G401.6 (cell line): ENCODE data around the gene CYP27A1.
"Not testable (repeated sequence)": the region's sequence is repeated elsewhere in the genome, so short reads cannot be mapped to it uniquely, and the experiment has no call there.

Source experiments
- FAIRE-seq: peaks from 2 replicates; lab custom pipeline; 2012; peaks lifted over from hg19 to GRCh38; lab: Jason Lieb, UNC

Gene CYP27A1

GRCh38 chr2:218832081-218832480, 50.1 kb downstream of the CYP27A1 start:
- FAIRE-seq, result no peak

DNA sequence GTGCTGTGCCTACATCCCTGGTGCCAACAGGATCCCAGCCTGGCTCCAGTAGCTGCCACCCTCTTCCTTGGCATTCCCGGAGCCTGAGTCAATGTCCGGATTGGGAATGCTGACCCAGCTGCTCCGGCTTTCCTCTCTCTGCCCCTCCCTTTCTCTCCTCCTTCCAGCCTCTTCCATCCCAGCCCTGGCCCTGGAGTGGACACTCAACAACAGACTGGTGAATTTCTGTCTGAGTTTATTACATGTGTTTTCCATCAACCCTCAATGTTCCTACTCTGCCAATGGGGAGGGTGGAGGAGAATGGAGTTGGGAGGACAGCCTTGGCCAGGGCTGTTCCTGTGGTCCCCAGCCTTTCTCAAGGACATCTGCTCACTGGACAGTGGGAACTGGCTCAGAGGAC, 50.6 kb downstream of the CYP27A1 start:
- no peak for FAIRE-seq

DNA sequence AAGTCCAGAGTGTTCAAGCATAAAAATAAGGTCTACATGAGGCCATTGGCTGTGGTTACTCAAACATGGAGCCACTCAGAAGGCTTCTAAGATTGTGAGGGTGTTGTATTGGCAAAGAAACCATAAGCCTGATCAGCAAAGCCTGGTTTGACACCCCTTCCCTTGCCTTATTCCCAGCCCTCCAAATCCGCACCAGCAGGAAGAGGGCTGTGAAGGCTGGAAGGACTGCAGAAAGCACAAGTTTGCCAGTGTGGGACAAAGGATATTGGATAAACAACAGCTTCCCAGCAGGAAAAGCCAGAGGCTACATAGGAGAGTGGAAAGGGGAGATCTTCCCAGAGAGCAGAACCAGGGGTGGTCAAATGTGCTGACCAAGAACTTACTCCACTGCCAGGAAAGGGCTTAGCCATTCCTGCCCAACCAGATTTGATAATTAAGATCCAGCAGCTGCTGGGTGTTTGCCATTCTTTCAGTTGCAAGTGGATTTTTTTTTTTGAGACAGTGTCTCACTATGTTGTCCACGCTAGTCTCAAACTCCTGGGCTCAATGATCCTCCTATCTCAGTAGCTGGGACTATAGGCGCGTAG, 51.2 kb downstream of the CYP27A1 start:
- FAIRE-seq, result no peak

DNA sequence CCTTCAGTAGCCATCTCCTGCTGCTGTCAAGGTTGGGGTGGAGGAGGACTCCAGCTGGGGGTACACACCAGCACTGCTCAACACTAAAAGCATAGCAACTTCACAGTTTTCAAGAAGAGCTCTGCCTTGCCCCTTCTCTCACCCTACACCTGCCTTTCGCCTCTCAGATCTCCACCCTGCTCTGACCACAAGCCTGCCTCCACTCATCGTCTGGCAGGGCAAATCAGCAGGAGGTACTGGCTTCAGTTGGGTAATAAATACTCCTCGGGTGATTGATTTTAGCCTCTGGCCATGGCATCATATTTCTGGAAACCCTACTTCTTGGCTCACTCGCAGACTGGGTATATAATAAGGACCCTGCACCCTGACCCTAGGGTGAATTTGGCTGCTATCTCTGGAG, 52.7 kb downstream of the CYP27A1 start:
- no peak for FAIRE-seq

GRCh38 chr2:218837495-218837894, 55.5 kb downstream of the CYP27A1 start:
- FAIRE-seq, result no peak

DNA sequence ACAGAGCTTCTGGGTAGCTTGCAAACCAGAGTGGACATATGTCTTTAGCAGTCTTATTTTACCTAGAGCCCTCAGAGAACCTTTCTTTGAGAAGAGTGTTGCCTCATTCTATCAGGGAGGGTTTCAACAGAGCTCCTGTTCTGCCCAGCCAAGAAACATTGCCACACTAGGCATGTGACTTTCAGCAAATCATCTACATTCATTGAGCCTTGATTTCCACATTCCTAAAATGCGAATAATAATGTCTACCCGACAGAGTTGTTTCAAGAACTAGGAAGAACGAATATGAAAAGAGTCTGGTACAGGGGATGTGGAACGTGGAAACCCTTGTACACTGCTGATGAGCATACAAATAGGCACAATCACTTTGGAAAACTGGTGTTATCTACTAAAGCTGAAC, 57.5 kb downstream of the CYP27A1 start:
- FAIRE-seq, result no peak

- FAIRE-seq, result no peak
Observed at GRCh38 chr2:218839888-218840287, 57.9 kb downstream of the CYP27A1 start.

DNA sequence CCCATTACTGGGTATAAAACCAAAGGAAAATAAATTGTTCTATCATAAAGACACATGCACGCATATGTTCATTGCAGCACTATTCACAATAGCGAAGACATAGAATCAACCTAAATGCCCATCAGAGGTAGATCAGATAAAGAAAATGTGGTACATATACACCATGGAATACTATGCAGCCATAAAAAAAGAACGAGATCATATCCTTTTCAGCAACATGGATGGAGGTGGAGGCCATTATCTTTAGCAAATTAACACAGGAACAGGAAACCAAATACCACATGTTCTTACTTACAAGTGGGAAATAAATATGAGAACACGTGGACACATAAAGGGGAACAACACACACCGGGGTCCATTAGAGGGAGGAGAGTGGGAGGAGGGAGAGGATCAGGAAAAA, 62.4 kb downstream of the CYP27A1 start:
- not testable (repeated sequence) for FAIRE-seq

GRCh38 chr2:218846963-218847362, 65.0 kb downstream of the CYP27A1 start:
- FAIRE-seq, result not testable (repeated sequence)

DNA sequence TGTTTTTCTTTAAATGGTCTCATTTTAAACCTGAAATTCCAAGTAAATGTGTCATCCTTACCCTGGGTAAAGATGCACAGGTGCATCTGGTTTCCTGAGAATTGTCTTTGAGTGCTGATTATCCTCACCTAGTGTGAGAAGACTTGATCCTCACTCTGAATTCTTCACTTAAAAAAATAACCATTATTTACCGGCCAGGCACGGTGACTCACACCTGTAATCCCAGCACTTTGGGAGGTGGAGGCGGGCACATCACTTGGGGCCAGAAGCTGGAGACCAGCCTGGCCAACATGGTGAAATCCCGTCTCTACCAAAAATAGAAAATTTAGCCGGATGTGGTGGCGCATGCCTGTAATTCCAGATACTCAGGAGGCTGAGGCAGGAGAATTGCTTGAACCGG, 67.8 kb downstream of the CYP27A1 start:
- no peak for FAIRE-seq

GRCh38 chr2:218850796-218851195, 68.8 kb downstream of the CYP27A1 start:
- FAIRE-seq, result no peak

DNA sequence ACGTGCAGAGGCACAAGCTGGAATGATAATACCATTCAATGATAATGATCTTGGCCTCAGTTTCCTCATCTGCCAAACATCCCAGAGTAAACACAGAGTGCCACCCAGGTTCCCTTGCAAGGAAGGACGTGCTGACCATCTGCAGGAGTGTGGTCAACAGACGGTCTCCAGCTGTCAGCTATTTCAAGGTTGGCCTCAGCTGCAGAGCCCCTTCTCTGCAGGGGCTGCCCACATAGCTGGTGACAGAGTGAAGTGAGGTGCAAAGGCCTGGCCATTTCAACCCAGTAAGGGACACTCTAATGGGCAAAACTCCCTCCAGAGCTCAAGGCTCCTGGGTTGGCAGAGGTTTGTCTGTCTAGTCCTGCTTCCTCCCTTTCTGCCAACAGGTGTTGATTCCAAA, 69.3 kb downstream of the CYP27A1 start:
- FAIRE-seq, result no peak

GRCh38 chr2:218852911-218853667, 71.1 kb downstream of the CYP27A1 start:
- peak; percentile 63 for FAIRE-seq

DNA sequence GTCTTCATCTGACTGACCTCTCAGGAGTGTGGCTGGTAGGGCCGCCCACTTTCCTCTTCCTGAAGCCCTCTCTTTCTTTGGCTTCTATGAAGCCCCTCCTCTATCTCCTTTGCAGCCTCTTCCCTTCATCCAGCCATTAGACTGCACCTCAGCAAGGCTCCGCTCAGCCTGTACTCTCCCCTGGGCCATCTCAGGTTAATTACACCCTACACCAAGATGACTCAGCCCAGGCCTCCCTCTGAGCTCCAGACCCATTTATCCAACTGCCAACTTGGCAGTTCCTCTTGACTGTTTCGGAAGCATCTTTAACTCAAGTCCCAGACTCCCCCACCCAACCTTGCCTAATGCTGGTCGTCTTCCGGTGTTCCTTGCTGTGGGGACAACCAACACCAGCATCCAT, 71.8 kb downstream of the CYP27A1 start:
- no peak for FAIRE-seq

GRCh38 chr2:218854860-218855259, 72.9 kb downstream of the CYP27A1 start:
- FAIRE-seq, result no peak

DNA sequence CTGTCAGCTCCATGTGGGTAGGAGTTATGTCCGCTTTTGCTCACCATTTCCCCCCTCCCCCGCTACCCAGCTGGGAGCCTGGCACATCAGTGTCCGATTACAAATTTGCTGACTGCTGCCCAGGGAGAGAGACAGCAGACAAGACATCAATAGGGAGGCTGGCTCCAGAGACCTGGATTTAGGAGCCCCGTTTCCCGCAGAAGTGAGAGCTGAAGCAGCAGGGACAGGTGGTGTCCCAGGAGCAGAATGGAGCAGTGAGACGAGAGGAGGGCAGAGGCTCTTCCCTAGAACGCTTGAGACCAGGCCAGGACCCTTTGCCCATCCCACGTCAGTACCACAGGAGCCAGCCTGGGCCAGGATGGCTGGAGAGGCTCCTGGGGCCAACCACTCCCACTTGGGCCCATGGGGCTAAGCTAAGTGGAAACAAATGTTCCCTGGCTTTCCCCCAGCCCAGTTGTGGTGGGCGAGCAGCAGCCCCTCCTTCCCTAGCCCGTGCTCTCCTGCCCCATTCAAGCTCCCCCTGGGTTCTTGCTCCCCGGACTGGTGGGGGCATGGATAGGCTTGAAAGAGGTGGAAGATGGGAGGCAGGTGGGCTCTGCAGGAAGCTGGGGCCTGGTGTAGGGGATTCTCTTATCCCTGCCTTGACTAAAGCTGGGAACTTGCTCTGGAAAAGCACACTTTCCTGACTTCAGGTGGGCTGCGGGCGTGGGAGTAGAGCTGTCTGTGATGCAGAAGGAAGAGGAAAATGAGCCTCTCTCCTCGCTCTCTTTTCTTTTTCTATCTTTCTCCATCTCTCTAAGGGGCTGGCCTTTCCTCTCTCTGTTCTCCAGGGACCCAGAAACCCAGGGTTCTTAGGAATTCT, 73.6 kb downstream of the CYP27A1 start:
- FAIRE-seq, result no peak

- no peak for FAIRE-seq
Observed at GRCh38 chr2:218856167-218856895, 74.4 kb downstream of the CYP27A1 start.

DNA sequence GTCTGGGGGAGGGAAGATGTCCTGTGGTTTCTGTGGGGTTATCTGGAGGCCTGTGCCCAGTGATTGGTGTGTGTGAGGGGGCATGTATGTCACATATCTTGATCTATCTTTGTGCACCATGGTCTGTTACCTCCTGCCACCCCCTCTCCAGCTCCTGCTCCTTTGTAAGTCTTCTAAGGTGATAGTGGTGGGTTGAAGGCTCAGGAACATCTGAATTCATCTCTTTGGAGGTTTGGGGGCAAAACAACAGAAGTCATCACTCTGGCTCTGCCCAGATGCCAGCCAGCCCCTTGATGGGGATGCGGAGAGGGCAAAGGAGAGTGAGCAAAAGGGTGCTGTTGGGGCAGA, 74.9 kb downstream of the CYP27A1 start:
- no peak for FAIRE-seq

DNA sequence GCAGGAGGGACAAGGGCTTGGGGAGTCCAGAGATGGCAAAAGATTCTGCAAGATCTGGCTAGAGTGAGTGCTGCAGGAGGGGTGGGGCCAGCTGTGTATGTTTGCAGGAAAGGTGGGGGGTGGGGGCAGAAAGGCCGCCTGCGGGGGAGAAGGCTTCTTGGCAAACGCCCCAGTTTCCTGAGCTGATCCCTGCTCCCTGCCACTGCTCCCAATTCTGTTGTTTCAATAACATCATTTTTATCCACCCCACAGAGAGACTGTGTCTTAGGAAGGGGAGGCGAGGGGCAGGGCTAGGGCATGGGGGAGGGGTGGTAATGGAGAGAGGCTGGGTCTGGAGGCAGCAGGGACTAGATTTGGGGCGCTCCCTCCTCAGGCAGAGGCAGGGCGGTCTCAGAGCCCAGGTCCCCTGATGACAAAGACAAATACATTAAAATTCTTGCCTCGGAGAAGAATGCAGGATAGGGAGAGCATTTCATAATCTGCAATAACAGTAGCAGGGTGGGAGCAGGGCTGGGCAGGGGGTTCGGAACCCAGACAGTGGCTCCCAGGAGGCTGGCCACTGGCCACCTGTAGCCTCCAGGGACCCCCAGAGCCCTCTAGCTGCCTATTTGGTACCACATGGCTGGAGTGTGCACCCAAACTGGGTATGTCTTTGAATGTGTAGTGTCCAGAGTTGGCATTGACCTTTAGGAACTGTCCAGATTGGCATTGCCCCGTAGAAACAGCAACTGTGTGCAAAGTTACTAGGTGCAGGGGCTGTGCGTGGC, 75.6 kb downstream of the CYP27A1 start:
- FAIRE-seq, result no peak

DNA sequence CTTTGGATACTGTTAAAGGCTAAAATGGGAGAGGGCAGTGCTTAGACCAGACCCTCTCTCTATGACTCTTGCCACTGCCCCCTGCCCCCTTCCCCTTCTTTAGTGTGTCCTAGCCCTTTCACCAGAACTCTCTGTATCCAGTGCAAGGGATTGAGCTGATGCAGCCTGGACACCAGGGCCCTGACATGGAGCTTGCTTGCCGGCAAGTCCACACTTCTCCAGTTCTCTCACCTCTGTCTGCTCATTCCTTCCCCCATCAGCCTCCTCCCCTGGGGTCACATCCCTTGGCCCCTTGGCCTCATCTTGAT, 76.1 kb downstream of the CYP27A1 start:
- no peak for FAIRE-seq

GRCh38 chr2:218858671-218859555, 77.0 kb downstream of the CYP27A1 start:
- FAIRE-seq, result no peak
